ENCODE results near the gene KRTAP10-10.

- TF ChIP-seq CTCF (conservative IDR thresholded peaks at IDR 0.05 in 1 of 2, IDR thresholded peaks at IDR 0.05 in 1 of 2; ENCODE audit: low read depth in 1 of 2, low read length in 2 of 2) = no peak
- TF ChIP-seq EZH2 (IDR thresholded peaks at IDR 0.05; ENCODE audit: low read length, missing control alignments) = no peak
Observed at GRCh38 chr21:44593598-44594405, 43.4 kb upstream of the KRTAP10-10 start.

All from fibroblast of lung (primary cell).